Measurements from ENCODE around the gene ATG9B. TPM values are rescaled to one million over a fixed set of nuclear protein-coding genes. Genes with fewer than 3 reads are reported as not detected.

Gene ATG9B
- total RNA-seq, 1 donor from 2014 or later: 11.8 TPM

DNA sequence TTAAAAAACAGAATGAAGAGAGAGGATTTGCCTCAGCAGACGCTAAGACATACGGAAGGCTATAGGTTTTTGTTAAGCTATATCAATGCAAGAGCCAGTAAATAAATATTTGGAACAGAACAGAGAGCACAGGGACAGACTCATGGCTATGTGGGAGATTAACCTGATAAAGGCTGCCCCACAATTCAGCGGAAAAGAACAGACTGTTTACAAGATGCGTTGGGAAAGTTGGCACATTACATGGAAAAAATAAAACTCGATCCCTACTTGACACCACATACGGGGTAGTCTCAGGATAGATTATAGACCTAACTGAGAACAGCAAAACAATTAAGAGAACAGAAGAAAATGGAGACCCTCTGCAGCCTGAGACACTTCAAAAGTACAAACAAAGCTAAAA, 56.9 kb downstream of the ATG9B start:
- DNase-seq (ENCODE audit: low spot score in 2 of 2, unreplicated experiment in 2 of 2): no peak
- Mint-ChIP-seq H3K27me3 (ENCODE audit: low read depth) (peaks cover 44% of the 10 kb centered on the region), H3K9me3 (no peaks in the 10 kb centered on the region), H3K36me3 (no peaks in the 10 kb centered on the region), H3K4me3 (no peak overlapping the region), H3K4me1 (peaks cover 41% of the 10 kb centered on the region), H3K27ac (no peak overlapping the region)
- TF ChIP-seq, protein P1, sequence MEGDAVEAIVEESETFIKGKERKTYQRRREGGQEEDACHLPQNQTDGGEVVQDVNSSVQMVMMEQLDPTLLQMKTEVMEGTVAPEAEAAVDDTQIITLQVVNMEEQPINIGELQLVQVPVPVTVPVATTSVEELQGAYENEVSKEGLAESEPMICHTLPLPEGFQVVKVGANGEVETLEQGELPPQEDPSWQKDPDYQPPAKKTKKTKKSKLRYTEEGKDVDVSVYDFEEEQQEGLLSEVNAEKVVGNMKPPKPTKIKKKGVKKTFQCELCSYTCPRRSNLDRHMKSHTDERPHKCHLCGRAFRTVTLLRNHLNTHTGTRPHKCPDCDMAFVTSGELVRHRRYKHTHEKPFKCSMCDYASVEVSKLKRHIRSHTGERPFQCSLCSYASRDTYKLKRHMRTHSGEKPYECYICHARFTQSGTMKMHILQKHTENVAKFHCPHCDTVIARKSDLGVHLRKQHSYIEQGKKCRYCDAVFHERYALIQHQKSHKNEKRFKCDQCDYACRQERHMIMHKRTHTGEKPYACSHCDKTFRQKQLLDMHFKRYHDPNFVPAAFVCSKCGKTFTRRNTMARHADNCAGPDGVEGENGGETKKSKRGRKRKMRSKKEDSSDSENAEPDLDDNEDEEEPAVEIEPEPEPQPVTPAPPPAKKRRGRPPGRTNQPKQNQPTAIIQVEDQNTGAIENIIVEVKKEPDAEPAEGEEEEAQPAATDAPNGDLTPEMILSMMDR (IDR thresholded peaks at IDR 0.05; ENCODE audit: unreplicated experiment): no peak

DNA sequence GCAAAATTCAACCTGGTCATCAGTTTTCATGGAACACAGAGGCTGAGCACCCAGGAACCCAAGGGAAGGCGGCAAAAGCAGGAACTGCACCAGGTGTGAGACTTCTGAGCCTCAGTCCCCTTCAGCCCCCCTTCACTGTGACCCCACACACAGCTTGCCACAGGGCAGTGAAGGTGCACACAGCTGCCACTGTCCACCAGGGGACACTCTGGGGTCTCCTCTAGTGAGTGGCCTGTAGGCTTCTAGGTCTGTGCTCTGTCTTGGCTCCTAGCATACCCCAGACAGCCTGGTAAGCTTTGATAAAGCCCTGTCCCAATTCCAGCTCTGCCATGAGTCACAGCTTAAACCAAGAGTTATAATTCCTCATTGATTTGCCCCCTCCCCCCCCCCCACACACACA, 58.3 kb downstream of the ATG9B start:
- H3K4me3 Mint-ChIP-seq: no peak overlapping the region
- no peaks in the 10 kb centered on the region for H3K9me3 Mint-ChIP-seq
- TF ChIP-seq, protein P1 (IDR thresholded peaks at IDR 0.05; ENCODE audit: unreplicated experiment): no peak
- no peak overlapping the region for H3K27ac Mint-ChIP-seq
- peaks cover 38% of the 10 kb centered on the region for H3K27me3 Mint-ChIP-seq (ENCODE audit: low read depth)
- DNase-seq (ENCODE audit: low spot score in 2 of 2, unreplicated experiment in 2 of 2): no peak
- H3K4me1 Mint-ChIP-seq: peaks cover 40% of the 10 kb centered on the region
- H3K36me3 Mint-ChIP-seq: no peaks in the 10 kb centered on the region

DNA sequence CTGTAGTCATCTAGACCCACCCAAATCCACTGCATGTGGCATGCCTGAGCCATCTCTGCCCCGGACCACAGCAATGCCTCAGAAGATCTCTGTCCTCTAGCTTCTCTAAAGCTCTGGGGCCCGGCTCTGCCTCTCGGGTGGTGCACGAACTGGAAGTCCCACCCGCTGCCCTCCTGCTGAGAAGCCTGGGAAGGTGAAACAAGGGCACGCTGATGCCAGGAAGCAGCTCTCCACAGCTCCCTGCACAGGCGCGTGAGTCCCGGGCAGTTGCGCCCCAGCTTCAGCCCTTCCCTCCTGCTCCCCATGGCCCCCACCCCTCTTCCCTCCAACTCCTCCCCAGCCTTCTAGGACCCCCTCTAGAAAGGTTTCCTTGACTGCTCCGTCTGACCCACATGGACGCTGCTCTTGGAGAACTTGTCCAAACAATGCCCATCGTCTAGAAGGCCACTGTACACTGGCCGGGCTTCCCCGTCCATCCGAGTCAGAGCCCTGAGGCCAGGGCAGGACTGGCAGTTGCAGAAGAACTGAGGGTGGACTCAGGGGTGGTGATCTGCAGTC, 58.9 kb downstream of the ATG9B start:
- H3K27me3 Mint-ChIP-seq (ENCODE audit: low read depth): peaks cover 38% of the 10 kb centered on the region
- H3K4me3 Mint-ChIP-seq: no peak overlapping the region
- no peaks in the 10 kb centered on the region for H3K36me3 Mint-ChIP-seq
- TF ChIP-seq, protein P1 (IDR thresholded peaks at IDR 0.05; ENCODE audit: unreplicated experiment): no peak
- H3K27ac Mint-ChIP-seq: no peak overlapping the region
- H3K9me3 Mint-ChIP-seq: no peaks in the 10 kb centered on the region
- H3K4me1 Mint-ChIP-seq: peaks cover 40% of the 10 kb centered on the region
- DNase-seq (ENCODE audit: low spot score in 2 of 2, unreplicated experiment in 2 of 2): no peak

Other genes with a start within 250 kb of the ATG9B start
- 1.9 to 2.8 TPM (median 2.3 TPM) in 3 replicates for gene TMEM176B, start 224.1 kb downstream of the ATG9B start, total RNA-seq
- 2.5 to 3.6 TPM (median 3.1 TPM) in 3 replicates for gene TMEM176A, start 223.7 kb downstream of the ATG9B start, total RNA-seq
- not detected in 3 replicates for gene AOC1, start 172.0 kb downstream of the ATG9B start, total RNA-seq
- gene KCNH2, start 46.2 kb downstream of the ATG9B start, total RNA-seq: 11.2 to 12.3 TPM (median 11.7 TPM) in 3 replicates
- gene NOS3, start 33.5 kb downstream of the ATG9B start, total RNA-seq: 6.0 to 7.8 TPM (median 6.6 TPM) in 3 replicates
- gene ABCB8, start 4.0 kb upstream of the ATG9B start, total RNA-seq: 39.8 to 48.0 TPM (median 40.7 TPM) in 3 replicates
- 6.1 to 7.9 TPM (median 7.2 TPM) in 3 replicates for gene ASIC3, start 24.0 kb upstream of the ATG9B start, total RNA-seq
- 17.0 to 17.5 TPM (median 17.4 TPM) in 3 replicates for gene CDK5, start 33.4 kb upstream of the ATG9B start, total RNA-seq
- 236 to 249 TPM (median 243 TPM) in 3 replicates for gene SLC4A2, start 35.1 kb upstream of the ATG9B start, total RNA-seq
- gene FASTK, start 56.3 kb upstream of the ATG9B start, total RNA-seq: 86.8 to 97.6 TPM (median 92.5 TPM) in 3 replicates
- 34.7 to 38.4 TPM (median 36.5 TPM) in 3 replicates for gene TMUB1, start 59.0 kb upstream of the ATG9B start, total RNA-seq
- gene AGAP3, start 62.0 kb upstream of the ATG9B start, total RNA-seq: 134 to 146 TPM (median 141 TPM) in 3 replicates
- 0.20 TPM in 1 of 3 replicates, not detected in the others for gene GBX1, start 143.2 kb upstream of the ATG9B start, total RNA-seq
- gene ASB10, start 162.8 kb upstream of the ATG9B start, total RNA-seq: not detected in 3 replicates
- gene H2BK1, start 186.0 kb upstream of the ATG9B start, total RNA-seq: not detected in 3 replicates
- gene ABCF2, start 202.7 kb upstream of the ATG9B start, total RNA-seq: 44.9 to 46.2 TPM (median 45.6 TPM) in 3 replicates
- 55.1 to 56.5 TPM (median 56.2 TPM) in 3 replicates for gene CHPF2, start 208.0 kb upstream of the ATG9B start, total RNA-seq
- 114 to 119 TPM (median 116 TPM) in 3 replicates for gene SMARCD3, start 224.2 kb upstream of the ATG9B start, total RNA-seq

Data from mesothelial cell of epicardium (in vitro differentiated cells).